Cardiac septum (tissue), 1 donor: ENCODE data around the gene TMPRSS6. TPM values are rescaled to one million over a fixed set of nuclear protein-coding genes. Genes with fewer than 3 reads are reported as not detected.

Source experiments
- DNase-seq: peaks from one replicate; pipeline ENCODE4 v3.0.0-alpha.2; 2020; ENCODE audit warnings: low spot score
- intact Hi-C: fragments of 100-400 bp; cut with DNase I; formaldehyde crosslinking; loops from one replicate; pipeline ENCODE4 v1.14.0; 2022
- total RNA-seq: library from RNA; stranded (reverse); fragmentation: NEBNext Ultra II Directional; extraction: Animal tissue kit (Norgen Biotek cat#: 25700); gene quantifications from one replicate; pipeline ENCODE4 v1.2.1, GENCODE V29; 2021
- donor health status: DM: no; HTN: no; CAD: no.

TMPRSS6 gene
- total RNA-seq, 1 donor from 2014 or later, result not detected

DNA sequence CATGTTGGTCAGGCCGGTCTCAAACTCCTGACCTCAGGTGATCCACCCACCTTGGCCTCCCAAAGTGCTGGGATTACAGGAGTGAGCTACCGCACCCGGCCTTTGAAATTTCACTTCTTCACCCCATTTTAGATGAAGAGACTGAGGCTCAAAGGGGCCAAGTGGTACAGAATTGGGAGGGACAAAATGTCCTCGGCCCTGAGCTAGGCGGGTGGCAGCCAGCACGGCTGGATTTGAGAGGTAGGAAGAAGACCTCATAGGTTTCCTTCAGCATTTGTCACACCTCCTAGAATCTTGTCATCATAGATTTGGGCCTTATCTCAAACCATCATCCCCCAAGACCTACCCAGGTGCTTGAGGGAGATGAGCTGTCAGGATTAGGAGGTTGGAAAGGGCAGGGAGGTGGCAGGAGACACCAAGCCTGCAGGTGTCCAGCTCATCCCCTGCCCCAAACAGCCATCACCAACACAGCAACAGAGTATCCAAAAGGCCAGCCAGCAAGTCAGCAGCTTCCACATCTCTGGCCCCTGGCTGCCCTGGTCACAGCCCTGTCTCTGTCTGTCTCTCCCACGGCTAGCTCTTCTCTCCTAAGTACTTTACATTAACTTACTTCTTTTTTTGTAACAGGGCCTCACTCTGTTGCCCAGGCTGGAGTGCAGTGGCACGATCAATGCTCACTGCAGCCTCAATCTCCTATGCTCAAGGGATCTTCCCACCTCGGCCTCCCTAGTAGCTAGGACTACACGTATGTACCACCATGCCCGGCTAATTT is 11.2 kb upstream of the TMPRSS6 start:
- intact Hi-C loops, result no loop called here
- no peak for DNase-seq

DNA sequence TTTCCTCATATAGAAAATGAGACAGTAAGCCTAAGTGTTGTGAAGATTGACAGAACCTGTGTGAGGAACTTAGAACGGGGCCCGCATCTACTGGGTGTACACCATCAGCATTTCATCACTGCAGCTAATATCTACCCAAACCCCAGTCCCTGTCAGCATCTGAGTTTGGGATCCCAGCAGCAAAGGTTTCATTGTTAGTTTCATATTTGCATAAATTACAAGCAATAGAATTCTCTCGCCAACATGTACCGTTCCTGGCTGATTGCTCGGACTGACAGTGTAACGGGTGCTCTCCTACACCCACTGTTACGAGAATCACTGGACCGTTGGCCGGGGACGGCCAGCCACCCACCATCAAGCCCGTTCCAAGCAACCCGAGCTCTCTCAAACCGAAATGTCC is 10.4 kb upstream of the TMPRSS6 start:
- intact Hi-C loops, result no loop called here
- no peak for DNase-seq

DNA sequence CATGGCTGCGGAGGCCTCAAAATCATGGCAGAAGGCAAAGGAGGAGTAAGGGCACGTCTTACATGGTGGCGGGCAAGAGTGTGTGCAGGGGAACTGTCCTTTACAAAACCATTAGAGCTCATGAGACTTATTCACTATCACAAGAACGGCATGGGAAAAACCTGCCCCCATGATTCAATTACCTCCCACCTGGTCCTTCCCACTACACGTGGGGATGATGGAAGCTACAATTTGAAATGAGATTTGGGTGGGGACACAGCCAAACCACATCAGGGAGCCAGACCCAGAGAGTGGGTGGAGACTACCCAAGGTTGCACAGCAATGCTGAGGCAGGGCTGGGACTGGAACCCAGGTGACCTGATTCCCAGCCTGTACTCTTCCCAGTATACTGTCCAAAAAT is 8.6 kb upstream of the TMPRSS6 start:
- no peak for DNase-seq
- intact Hi-C loops, result no loop called here

GRCh38 chr22:37117092-37117491 is 7.6 kb upstream of the TMPRSS6 start:
- DNase-seq, result no peak
- intact Hi-C loops, result no loop called here

DNA sequence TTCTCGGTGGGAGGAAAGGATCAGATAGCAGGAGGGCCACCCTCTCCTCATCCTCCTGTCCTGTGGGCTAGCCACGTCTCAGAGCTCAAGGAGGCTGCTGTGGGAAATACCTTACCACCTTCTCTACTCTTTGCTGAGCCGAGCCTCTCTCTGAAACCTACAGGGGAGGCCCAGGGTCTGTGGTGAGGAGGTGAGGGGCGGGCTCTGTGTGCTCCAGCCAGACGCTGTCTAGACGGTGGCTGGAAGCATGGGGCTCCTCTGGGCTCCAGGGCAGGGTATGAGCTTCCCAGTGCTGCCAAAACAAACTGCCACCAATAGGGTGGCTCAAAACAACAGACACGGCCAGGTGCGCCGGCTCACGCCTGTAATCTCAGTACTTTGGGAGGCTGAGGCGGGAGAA is 5.5 kb upstream of the TMPRSS6 start:
- intact Hi-C loops, result no loop called here
- no peak for DNase-seq

DNA sequence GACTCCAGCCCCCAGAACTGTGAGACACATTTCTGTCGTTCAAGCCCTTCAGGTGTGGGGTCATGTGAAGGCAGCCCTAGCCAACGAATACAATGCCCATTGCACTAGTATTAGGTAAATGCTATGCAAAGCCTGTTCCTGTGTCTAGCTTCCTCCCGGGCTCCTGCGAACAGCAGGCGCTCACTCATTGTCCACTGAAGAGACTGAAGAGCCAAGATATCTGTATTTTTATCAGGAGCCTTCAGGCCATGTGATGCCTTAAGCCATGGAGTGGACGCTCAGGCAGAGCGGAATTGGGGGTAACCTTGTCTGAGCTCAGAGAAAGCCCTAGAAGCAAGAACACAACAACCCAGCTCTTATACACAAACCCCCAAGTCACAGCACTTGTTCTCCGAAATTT is 4.2 kb upstream of the TMPRSS6 start:
- no peak for DNase-seq
- intact Hi-C loops, result no loop called here

DNA sequence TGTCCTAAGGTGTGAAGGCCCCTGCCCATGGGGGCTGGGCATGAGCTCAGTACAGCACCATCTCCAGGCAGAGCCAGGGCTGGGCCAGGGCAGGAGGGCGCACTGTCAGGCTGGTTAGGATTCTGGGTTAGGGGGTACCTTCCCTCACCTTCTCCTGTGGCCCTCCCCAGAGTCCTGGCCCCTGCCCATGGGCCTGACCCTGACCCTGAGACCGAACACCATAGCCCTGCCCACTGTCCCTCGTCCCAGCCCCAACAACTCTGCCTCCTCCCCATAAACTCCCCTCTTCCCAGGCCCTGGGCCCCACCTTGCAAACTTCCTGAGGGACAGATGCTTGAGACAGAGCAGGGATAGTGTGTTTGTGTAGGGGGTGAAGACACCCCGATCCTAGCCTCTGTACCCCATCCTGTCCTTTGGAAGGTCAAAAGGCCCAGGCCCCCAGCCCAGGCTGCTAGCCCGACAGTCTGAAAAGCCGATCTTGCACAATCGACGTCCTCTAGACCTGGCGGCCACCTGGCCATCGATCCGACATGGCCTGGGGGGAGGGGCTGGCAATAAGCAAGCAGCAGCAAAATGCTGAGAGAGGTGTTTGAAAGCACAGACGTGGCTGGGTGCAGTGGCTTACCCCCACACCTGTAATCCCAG is 2.7 kb upstream of the TMPRSS6 start:
- no peak for DNase-seq
- intact Hi-C loops, result no loop called here

DNA sequence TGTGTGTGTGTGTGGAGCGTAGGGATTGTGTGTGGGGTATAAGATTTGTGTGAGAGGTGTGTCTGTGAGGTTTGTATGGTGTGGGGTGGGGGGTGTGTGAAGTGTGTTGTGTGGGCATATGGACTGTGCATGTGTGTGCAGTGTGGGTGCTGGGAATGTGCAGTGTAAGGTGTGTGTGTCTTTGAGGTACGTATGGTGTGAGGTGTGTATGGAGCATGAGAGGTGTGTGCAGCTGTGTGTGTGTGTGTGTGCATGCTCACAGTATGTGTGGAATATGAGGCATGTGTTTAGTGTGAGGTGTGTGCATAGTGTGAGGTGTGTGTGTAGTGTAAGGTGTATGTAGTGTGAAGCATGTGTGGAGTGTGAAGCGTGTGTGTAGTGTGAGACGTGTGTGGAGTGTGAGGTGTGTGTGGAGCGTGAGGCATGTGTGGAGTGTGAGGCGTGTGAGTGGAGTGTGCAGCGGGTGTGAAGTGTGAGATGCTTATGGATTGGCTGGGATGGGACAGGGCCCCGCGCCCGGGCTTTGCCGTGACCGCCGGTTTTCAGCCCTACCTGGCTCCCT is 1.7 kb upstream of the TMPRSS6 start:
- no peak for DNase-seq
- intact Hi-C loops, result no loop called here

GRCh38 chr22:37107816-37108621 is 1.5 kb downstream of the TMPRSS6 start:
- no peak for DNase-seq
- intact Hi-C loops, result no loop called here

DNA sequence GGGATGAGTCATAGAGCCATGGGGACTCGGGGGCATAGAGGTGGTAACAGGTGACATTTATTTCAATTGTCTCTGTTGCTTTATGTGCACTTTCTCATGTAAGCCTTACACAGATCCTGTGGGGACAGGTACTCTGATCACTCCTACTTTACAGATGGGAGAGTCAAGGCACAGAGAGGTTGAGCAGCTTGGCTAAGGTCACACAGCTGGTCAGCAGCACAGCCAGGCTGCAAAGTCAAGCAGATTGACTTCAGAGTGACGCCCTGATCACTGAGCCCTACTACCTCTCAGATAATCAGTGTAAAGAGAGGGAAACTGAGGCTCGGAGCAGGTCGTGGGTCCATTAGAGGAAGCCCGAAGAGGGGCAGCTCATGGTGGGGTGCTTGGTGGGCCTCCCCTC is 3.5 kb downstream of the TMPRSS6 start:
- no peak for DNase-seq
- intact Hi-C loops, result no loop called here

DNA sequence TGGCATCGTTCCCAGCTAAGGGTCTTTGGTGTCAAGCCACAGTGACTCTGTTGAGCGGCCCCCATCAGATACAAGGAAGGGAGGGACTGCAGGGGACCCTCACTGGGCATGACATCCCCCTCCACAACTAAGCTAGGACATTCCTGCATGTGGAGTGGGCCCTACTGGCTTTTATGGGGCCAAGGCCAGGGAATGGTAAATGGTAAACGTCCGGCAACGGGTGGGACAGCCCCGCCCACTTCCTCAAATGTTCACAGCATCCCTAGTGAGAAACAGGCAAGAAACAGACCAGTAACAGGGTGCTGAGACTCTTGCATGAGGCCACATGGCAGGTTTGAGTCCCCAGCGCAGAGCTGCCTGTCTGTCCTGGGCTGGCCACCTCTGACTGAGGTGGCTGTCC is 4.4 kb downstream of the TMPRSS6 start:
- intact Hi-C loops, result no loop called here
- no peak for DNase-seq

DNA sequence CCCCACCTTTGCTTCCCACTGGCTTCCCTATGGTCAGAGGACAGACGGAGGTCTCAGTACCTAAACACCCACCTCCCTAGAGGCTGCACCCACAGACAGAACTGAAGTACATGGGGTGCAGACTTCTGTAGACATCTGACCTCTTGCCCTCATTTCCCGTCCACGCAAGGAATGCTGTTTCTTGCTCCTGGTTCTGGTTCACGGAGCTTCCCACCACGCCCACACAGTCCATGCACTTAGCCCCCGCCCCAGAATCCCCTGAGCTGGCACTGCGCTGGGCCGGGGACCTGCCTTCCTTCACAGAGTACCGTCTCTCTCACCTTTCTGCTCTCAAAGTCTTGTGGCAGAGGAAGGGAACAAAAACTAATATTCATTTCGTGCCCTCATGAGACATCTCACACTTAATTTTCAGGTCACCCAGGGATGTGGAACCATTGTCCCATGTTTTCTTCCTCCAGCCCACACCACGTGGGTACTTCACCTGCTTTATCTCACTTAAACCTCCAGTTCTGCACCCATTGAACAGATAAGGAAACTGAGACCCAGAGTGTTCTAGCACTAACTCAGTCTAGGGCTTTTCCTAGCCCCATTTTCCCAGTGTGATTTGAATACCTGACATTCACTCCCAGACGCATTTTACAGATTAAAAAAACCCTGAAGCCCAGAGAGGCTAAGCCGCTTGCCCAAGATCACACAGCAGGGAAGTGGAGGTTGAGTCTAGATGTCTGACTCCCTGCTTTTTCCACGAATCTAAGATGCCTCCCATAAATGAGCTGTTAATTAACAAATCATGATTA is 5.7 kb downstream of the TMPRSS6 start:
- intact Hi-C loops, result no loop called here
- DNase-seq, result no peak

- DNase-seq, result no peak
- intact Hi-C loops, result no loop called here
These were observed 6.4 kb downstream of the TMPRSS6 start for GRCh38 chr22:37103151-37103550.

- DNase-seq, result no peak
- intact Hi-C loops, result no loop called here
These were observed 8.0 kb downstream of the TMPRSS6 start for GRCh38 chr22:37101311-37102066.

GRCh38 chr22:37100589-37101127 is 8.9 kb downstream of the TMPRSS6 start:
- intact Hi-C loops, result no loop called here

GRCh38 chr22:37098976-37099591 is 10.4 kb downstream of the TMPRSS6 start:
- no peak for DNase-seq
- intact Hi-C loops, result no loop called here

More at GRCh38 chr22:37100589-37101127, 8.9 kb downstream of the TMPRSS6 start:
- no peak for DNase-seq

DNA sequence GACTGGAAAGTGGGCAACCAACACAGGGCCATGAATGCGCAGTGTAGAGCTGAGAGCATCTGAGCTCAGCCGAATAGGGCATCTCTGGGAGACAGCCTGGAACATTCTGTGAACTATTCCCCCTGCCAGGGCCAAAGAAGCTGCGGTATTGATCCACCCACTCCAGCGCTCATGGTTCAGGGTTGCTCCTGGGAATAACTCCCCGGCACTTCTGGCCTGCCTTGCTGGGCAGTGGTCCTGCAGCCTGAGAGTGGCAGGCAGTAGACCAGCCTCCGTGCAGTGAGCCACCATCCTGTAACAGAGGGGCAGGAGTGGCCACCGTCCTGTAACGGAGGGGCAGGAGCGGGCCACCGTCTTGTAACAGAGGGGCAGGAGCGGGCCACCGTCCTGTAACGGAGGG is 12.2 kb downstream of the TMPRSS6 start:
- no peak for DNase-seq
- intact Hi-C loops, result no loop called here

DNA sequence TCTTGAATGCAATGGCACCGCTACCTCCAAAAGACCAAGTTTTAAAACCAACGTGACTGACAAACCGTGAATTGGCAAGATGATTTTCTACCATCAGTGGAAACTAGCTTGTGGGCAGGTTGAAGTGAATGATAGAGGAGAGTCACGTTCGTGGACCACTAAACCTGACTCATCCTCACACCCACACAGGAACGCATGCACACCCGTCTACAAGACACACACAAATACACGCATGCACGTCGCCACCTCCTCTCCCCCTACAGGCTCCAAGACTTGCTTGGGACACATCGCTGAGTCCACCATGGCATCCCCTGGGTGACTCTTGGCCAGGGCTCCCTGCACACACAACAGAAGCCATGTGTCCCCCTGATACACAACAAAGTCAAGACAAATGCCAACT is 14.4 kb downstream of the TMPRSS6 start:
- no peak for DNase-seq
- intact Hi-C loops, result no loop called here
